HEK293 (cell line): ENCODE results near the gene KRTAP12-3.

Source experiments
- CTCF ChIA-PET: fragments of 350-600 bp; formaldehyde crosslinking; extraction: SDS; loops from one replicate; lab custom pipeline; 2021; ENCODE audit warnings: antibody characterized with exemption; lab: Yijun Ruan, JAX
- POLR2A ChIA-PET: fragments of 300-600 bp; formaldehyde crosslinking; extraction: SDS; loops from one replicate; lab custom pipeline; 2020; ENCODE audit warnings: antibody characterized with exemption, inconsistent platforms; lab: Yijun Ruan, JAX
- H3K27ac ChIP-seq: fragments of 200-500 bp; sonication (Bioruptor generic); 2 replicates; pipeline ENCODE4 v1.5.1; 2014; ENCODE audit warnings: low read depth, low read length, control low read depth, inconsistent platforms; ENCODE audit errors: extremely low read depth
- H3K36me3 ChIP-seq, 2 experiments: fragments of 200-500 bp in 1 of 2; sonication (Bioruptor generic) in 1 of 2; 1 replicate in 1 of 2; 2 replicates in 1 of 2; pipeline ENCODE4 v1.5.1; 2014 to 2017; ENCODE audit warnings: inconsistent platforms in 2 of 2, low read length in 2 of 2; ENCODE audit not compliant: control insufficient read depth in 2 of 2, insufficient read depth in 1 of 2
- H3K4me1 ChIP-seq: fragments of 200-500 bp; sonication (Bioruptor generic); 2 replicates; pipeline ENCODE4 v1.5.1; 2014; ENCODE audit warnings: mild to moderate bottlenecking, low read length, inconsistent platforms; ENCODE audit not compliant: control insufficient read depth, insufficient read depth
- H3K4me3 ChIP-seq: 2 replicates; pipeline ENCODE4 v1.5.1; 2011; ENCODE audit warnings: low read depth, mild to moderate bottlenecking, control low read depth, low read length, moderate library complexity
- H3K9me3 ChIP-seq: fragments of 200-500 bp; sonication (Bioruptor generic); 2 replicates; pipeline ENCODE4 v1.5.1; 2014; ENCODE audit warnings: low read depth, low read length, inconsistent platforms; ENCODE audit not compliant: control insufficient read depth, insufficient read depth
- FEZF1 ChIP-seq: fragments of 450-650 bp; formaldehyde crosslinking; IDR thresholded peaks from 2 replicates; pipeline ENCODE4 v1.5.1; 2016; ENCODE audit warnings: missing biosample characterization, missing genetic modification characterization
- GLIS2 ChIP-seq: fragments of 450-650 bp; formaldehyde crosslinking; IDR thresholded peaks from 2 replicates; pipeline ENCODE4 v1.5.1; 2016; ENCODE audit warnings: missing biosample characterization, missing genetic modification characterization
- HIC1 ChIP-seq: fragments of 450-650 bp; formaldehyde crosslinking; IDR thresholded peaks from 2 replicates; pipeline ENCODE4 v1.5.1; 2016; ENCODE audit warnings: missing biosample characterization, missing genetic modification characterization
- IKZF3 ChIP-seq: fragments of 450-650 bp; IDR thresholded peaks from 2 replicates; pipeline ENCODE4 v1.5.0; 2018; ENCODE audit warnings: missing biosample characterization, mild to moderate bottlenecking, missing genetic modification characterization, moderate library complexity
- MEIS1 ChIP-seq: sonication (generic); formaldehyde crosslinking; IDR thresholded peaks from 2 replicates; pipeline ENCODE4 v1.8.1; 2022; ENCODE audit warnings: missing genetic modification reagents, mild to moderate bottlenecking, borderline replicate concordance
- ZBTB21 ChIP-seq: fragments of 450-650 bp; formaldehyde crosslinking; IDR thresholded peaks from 2 replicates; pipeline ENCODE4 v1.5.1; 2017; ENCODE audit warnings: missing biosample characterization, missing genetic modification characterization
- ZBTB8A ChIP-seq: fragments of 450-650 bp; formaldehyde crosslinking; IDR thresholded peaks from 2 replicates; pipeline ENCODE4 v1.5.1; 2016; ENCODE audit warnings: missing biosample characterization, missing genetic modification characterization
- ZNF16 ChIP-seq: fragments of 450-650 bp; formaldehyde crosslinking; IDR thresholded peaks from 2 replicates; pipeline ENCODE4 v1.5.1; 2016; ENCODE audit warnings: low read depth, missing biosample characterization, missing genetic modification characterization
- ZNF184 ChIP-seq: fragments of 450-650 bp; IDR thresholded peaks from 2 replicates; pipeline ENCODE4 v1.5.1; 2018; ENCODE audit warnings: missing biosample characterization, mild to moderate bottlenecking, missing genetic modification characterization
- ZNF214 ChIP-seq: fragments of 450-650 bp; formaldehyde crosslinking; IDR thresholded peaks from 2 replicates; pipeline ENCODE4 v1.5.1; 2017; ENCODE audit warnings: missing biosample characterization, mild to moderate bottlenecking, missing genetic modification characterization, borderline replicate concordance
- ZNF292 ChIP-seq: fragments of 450-650 bp; formaldehyde crosslinking; IDR thresholded peaks from 2 replicates; pipeline ENCODE4 v1.5.1; 2016; ENCODE audit warnings: low read depth, missing biosample characterization, missing genetic modification characterization, borderline replicate concordance
- ZNF302 ChIP-seq: fragments of 450-650 bp; formaldehyde crosslinking; IDR thresholded peaks from 2 replicates; pipeline ENCODE4 v1.5.1; 2016; ENCODE audit warnings: missing biosample characterization, missing genetic modification characterization, low read depth
- ZNF416 ChIP-seq: fragments of 450-650 bp; formaldehyde crosslinking; IDR thresholded peaks from 2 replicates; pipeline ENCODE4 v1.5.1; 2016; ENCODE audit warnings: missing biosample characterization, missing genetic modification characterization
- ZNF426 ChIP-seq: fragments of 450-650 bp; formaldehyde crosslinking; IDR thresholded peaks from 2 replicates; pipeline ENCODE4 v1.5.1; 2017; ENCODE audit warnings: missing biosample characterization, missing genetic modification characterization, mild to moderate bottlenecking, inconsistent platforms, moderate library complexity
- ZNF514 ChIP-seq: fragments of 450-650 bp; formaldehyde crosslinking; IDR thresholded peaks from 2 replicates; pipeline ENCODE4 v1.5.1; 2016; ENCODE audit warnings: missing biosample characterization, missing genetic modification characterization
- ZNF518A ChIP-seq: fragments of 450-650 bp; formaldehyde crosslinking; conservative IDR thresholded peaks from 2 replicates; pipeline ENCODE4 v1.5.1; 2016; ENCODE audit warnings: low read depth, missing biosample characterization, missing genetic modification characterization
- ZNF521 ChIP-seq: fragments of 450-650 bp; formaldehyde crosslinking; IDR thresholded peaks from 2 replicates; pipeline ENCODE4 v1.5.1; 2017; ENCODE audit warnings: missing biosample characterization, mild to moderate bottlenecking, missing genetic modification characterization
- ZNF544 ChIP-seq: fragments of 450-650 bp; formaldehyde crosslinking; IDR thresholded peaks from 2 replicates; pipeline ENCODE4 v1.5.0; 2017; ENCODE audit warnings: missing biosample characterization, missing genetic modification characterization
- ZNF555 ChIP-seq: fragments of 450-650 bp; formaldehyde crosslinking; conservative IDR thresholded peaks from 2 replicates; pipeline ENCODE4 v1.5.1; 2017; ENCODE audit warnings: missing biosample characterization, mild to moderate bottlenecking, missing genetic modification characterization, inconsistent platforms
- ZNF558 ChIP-seq: fragments of 450-650 bp; formaldehyde crosslinking; IDR thresholded peaks from 2 replicates; pipeline ENCODE4 v1.5.1; 2016; ENCODE audit warnings: missing biosample characterization, missing genetic modification characterization
- ZNF610 ChIP-seq: fragments of 450-650 bp; formaldehyde crosslinking; IDR thresholded peaks from 2 replicates; pipeline ENCODE4 v1.5.1; 2016; ENCODE audit warnings: missing biosample characterization, missing genetic modification characterization, borderline replicate concordance
- ZNF626 ChIP-seq: fragments of 450-650 bp; sonication (Bioruptor Pico); formaldehyde crosslinking; IDR thresholded peaks from 2 replicates; pipeline ENCODE4 v1.5.1; 2018; ENCODE audit warnings: missing biosample characterization, missing genetic modification characterization, inconsistent platforms
- ZNF629 ChIP-seq: fragments of 450-650 bp; formaldehyde crosslinking; IDR thresholded peaks from 2 replicates; pipeline ENCODE4 v1.5.1; 2017; ENCODE audit warnings: missing biosample characterization, missing genetic modification characterization
- ZNF692 ChIP-seq: fragments of 450-650 bp; formaldehyde crosslinking; IDR thresholded peaks from 2 replicates; pipeline ENCODE4 v1.5.1; 2016; ENCODE audit warnings: missing biosample characterization, missing genetic modification characterization
- TF ChIP-seq, protein P1 (sequence below): fragments of 450-650 bp; formaldehyde crosslinking; IDR thresholded peaks from 2 replicates; pipeline ENCODE4; 2016; ENCODE audit warnings: missing biosample characterization, missing genetic modification characterization

Gene KRTAP12-3

DNA sequence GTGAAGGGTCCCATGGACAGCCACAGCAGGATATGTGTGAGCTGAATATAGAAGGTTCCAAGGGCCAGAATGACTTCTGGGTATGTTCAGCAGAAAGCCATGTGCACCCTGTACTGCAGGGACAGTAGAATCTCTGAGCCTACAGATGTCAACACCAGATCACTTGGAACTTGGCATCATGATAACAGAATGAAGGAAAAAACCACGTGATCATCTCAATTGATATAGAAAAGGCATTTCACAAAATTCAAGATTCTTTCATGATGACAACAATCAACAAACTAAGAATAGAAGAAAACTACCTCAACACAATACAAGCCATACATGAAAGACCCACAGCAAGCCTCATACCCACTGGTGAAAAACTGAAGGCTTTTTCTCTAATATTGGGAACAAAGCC, 9.9 kb downstream of the KRTAP12-3 start:
- no peaks in the 10 kb centered on the region for H3K4me1 ChIP-seq
- ChIA-PET CTCF (no interaction called here), POLR2A (no interaction called here)
- H3K9me3 ChIP-seq: no peaks in the 10 kb centered on the region; the same call in 1 of the 2 replicates
- H3K36me3 ChIP-seq: no peaks in the 10 kb centered on the region
- H3K27ac ChIP-seq: no peak overlapping the region
- TF ChIP-seq FEZF1 (tag by site-specific recombination) (no peak), GLIS2 (tag by site-specific recombination) (no peak), ZNF521 (tag by site-specific recombination) (no peak), ZNF558 (tag by site-specific recombination) (no peak), ZNF514 (tag by site-specific recombination) (no peak), ZNF184 (tag by site-specific recombination) (no peak), ZNF555 (tag by site-specific recombination) (no peak), MEIS1 (CRISPR knock-in tag) (no peak), IKZF3 (no peak), ZNF302 (tag by site-specific recombination) (no peak), ZBTB21 (tag by site-specific recombination) (no peak), ZNF214 (tag by site-specific recombination) (no peak), ZNF544 (no peak), ZNF292 (tag by site-specific recombination) (no peak), ZNF416 (tag by site-specific recombination) (no peak), ZBTB8A (no peak), ZNF610 (tag by site-specific recombination) (no peak), ZNF426 (tag by site-specific recombination) (no peak), ZNF626 (no peak)
- TF ChIP-seq, protein P1, sequence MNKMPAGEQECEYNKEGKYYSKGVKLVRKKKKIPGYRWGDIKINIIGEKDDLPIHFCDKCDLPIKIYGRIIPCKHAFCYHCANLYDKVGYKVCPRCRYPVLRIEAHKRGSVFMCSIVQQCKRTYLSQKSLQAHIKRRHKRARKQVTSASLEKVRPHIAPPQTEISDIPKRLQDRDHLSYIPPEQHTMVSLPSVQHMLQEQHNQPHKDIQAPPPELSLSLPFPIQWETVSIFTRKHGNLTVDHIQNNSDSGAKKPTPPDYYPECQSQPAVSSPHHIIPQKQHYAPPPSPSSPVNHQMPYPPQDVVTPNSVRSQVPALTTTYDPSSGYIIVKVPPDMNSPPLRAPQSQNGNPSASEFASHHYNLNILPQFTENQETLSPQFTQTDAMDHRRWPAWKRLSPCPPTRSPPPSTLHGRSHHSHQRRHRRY (tag by site-specific recombination): no peak
- no peak overlapping the region for H3K4me3 ChIP-seq

DNA sequence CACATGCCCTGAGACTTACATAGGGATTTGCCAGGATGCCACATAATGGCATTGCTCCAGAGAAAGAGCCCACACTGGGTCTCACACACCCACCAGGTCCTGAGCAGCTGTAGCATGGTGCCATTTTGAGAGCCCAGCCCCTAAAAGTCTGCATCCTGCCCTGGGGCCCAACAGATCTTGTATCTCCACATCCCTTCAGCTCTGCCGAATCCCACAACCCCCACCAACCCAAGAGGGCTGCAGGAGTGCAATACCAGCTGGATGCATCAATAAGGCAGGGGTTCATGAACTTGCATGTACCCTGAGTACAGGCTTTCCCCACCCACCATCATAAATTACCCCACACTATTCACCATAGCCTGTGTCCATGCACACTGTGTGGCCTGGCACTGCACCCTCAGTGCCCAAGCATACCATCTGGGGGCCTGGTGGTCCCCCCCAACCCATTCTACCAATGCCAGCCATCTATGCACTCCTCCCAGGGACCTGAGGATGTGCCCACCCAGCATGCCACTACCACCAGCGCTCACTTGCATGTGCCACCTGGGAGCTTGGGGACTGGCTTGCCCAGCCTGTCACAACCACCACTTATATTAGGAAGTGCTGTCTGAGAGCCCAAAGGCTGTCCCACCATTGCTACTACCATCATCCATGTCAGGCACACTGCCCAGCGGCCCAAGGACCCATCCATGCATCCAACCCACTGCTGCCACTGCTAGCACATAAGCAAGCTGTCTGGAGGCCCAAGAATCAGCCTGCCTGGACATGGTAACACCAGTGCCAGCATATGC, 13.1 kb downstream of the KRTAP12-3 start:
- Histone ChIP-seq H3K4me1 (no peaks in the 10 kb centered on the region), H3K4me3 (no peak overlapping the region), H3K9me3 (no peaks in the 10 kb centered on the region; the same call in 1 of the 2 replicates), H3K36me3 (no peaks in the 10 kb centered on the region), H3K27ac (no peak overlapping the region)
- ChIA-PET CTCF (no interaction called here), POLR2A (no interaction called here)
- TF ChIP-seq ZNF629 (tag by site-specific recombination) (no peak), ZNF16 (no peak), HIC1 (no peak), ZNF692 (tag by site-specific recombination) (no peak), IKZF3 (no peak), ZNF518A (tag by site-specific recombination) (no peak)
